ENCODE measurements around the gene FBLN5.

FBLN5 gene

GRCh38 chr14:91961297-91962220 lies 14.1 kb upstream of the FBLN5 start:
- no peak overlapping the region for H3K27ac Mint-ChIP-seq
- intact Hi-C loops (cut with micrococcal nuclease): no loop called here
- no peaks in the 10 kb centered on the region for H3K36me3 Mint-ChIP-seq (ENCODE audit: low read depth)
- peaks cover 2% of the 10 kb centered on the region for H3K27me3 Mint-ChIP-seq
- no peaks in the 10 kb centered on the region for H3K9me3 Mint-ChIP-seq
- H3K4me3 Mint-ChIP-seq: no peak overlapping the region
- H3K4me1 Mint-ChIP-seq (ENCODE audit: low read depth): no peaks in the 10 kb centered on the region

GRCh38 chr14:91957876-91958313 lies 10.4 kb upstream of the FBLN5 start:
- Mint-ChIP-seq H3K9me3 (no peaks in the 10 kb centered on the region), H3K27ac (no peak overlapping the region), H3K4me3 (no peak overlapping the region), H3K27me3 (peaks cover 2% of the 10 kb centered on the region), H3K36me3 (ENCODE audit: low read depth) (no peaks in the 10 kb centered on the region), H3K4me1 (ENCODE audit: low read depth) (no peaks in the 10 kb centered on the region)
- intact Hi-C loops (cut with micrococcal nuclease): no loop called here

GRCh38 chr14:91956616-91957015 lies 9.1 kb upstream of the FBLN5 start:
- no peaks in the 10 kb centered on the region for H3K9me3 Mint-ChIP-seq
- H3K4me1 Mint-ChIP-seq (ENCODE audit: low read depth): no peaks in the 10 kb centered on the region
- peaks cover 4% of the 10 kb centered on the region for H3K27me3 Mint-ChIP-seq
- H3K36me3 Mint-ChIP-seq (ENCODE audit: low read depth): no peaks in the 10 kb centered on the region
- intact Hi-C loops (cut with micrococcal nuclease): no loop called here
- no peak overlapping the region for H3K4me3 Mint-ChIP-seq
- H3K27ac Mint-ChIP-seq: no peak overlapping the region

- H3K4me3 Mint-ChIP-seq: no peak overlapping the region
- no peaks in the 10 kb centered on the region for H3K4me1 Mint-ChIP-seq (ENCODE audit: low read depth)
- peaks cover 4% of the 10 kb centered on the region for H3K27me3 Mint-ChIP-seq
- no peak overlapping the region for H3K27ac Mint-ChIP-seq
- no peaks in the 10 kb centered on the region for H3K9me3 Mint-ChIP-seq
- intact Hi-C loops (cut with micrococcal nuclease): no loop called here
- no peaks in the 10 kb centered on the region for H3K36me3 Mint-ChIP-seq (ENCODE audit: low read depth)
Measured at GRCh38 chr14:91955168-91955567, 7.7 kb upstream of the FBLN5 start.

- intact Hi-C loops (cut with micrococcal nuclease): no loop called here
- no peaks in the 10 kb centered on the region for H3K36me3 Mint-ChIP-seq (ENCODE audit: low read depth)
- no peaks in the 10 kb centered on the region for H3K9me3 Mint-ChIP-seq
- H3K27ac Mint-ChIP-seq: no peak overlapping the region
- no peaks in the 10 kb centered on the region for H3K4me1 Mint-ChIP-seq (ENCODE audit: low read depth)
- H3K27me3 Mint-ChIP-seq: peaks cover 8% of the 10 kb centered on the region
- H3K4me3 Mint-ChIP-seq: no peak overlapping the region
Measured at GRCh38 chr14:91953170-91953985, 5.9 kb upstream of the FBLN5 start.

- H3K9me3 Mint-ChIP-seq: no peaks in the 10 kb centered on the region
- peaks cover 26% of the 10 kb centered on the region for H3K27me3 Mint-ChIP-seq
- H3K4me1 Mint-ChIP-seq (ENCODE audit: low read depth): peaks cover 24% of the 10 kb centered on the region
- H3K27ac Mint-ChIP-seq: no peak overlapping the region
- H3K36me3 Mint-ChIP-seq (ENCODE audit: low read depth): no peaks in the 10 kb centered on the region
- H3K4me3 Mint-ChIP-seq: peak overlapping the region; percentile 80
- intact Hi-C loops (cut with micrococcal nuclease): no loop called here
Measured at GRCh38 chr14:91946622-91947474, 646 bp downstream of the FBLN5 start.

- H3K4me3 Mint-ChIP-seq: no peak overlapping the region
- intact Hi-C loops (cut with micrococcal nuclease): no loop called here
- H3K36me3 Mint-ChIP-seq (ENCODE audit: low read depth): no peaks in the 10 kb centered on the region
- peaks cover 24% of the 10 kb centered on the region for H3K27me3 Mint-ChIP-seq
- no peaks in the 10 kb centered on the region for H3K9me3 Mint-ChIP-seq
- H3K4me1 Mint-ChIP-seq (ENCODE audit: low read depth): peaks cover 30% of the 10 kb centered on the region
- H3K27ac Mint-ChIP-seq: no peak overlapping the region
Measured at GRCh38 chr14:91945751-91946621, 1.5 kb downstream of the FBLN5 start.

GRCh38 chr14:91942946-91943345 lies 4.5 kb downstream of the FBLN5 start:
- intact Hi-C loops (cut with micrococcal nuclease): no loop called here
- Mint-ChIP-seq H3K36me3 (ENCODE audit: low read depth) (no peaks in the 10 kb centered on the region), H3K9me3 (no peaks in the 10 kb centered on the region), H3K4me3 (no peak overlapping the region), H3K27me3 (peaks cover 16% of the 10 kb centered on the region), H3K27ac (no peak overlapping the region), H3K4me1 (ENCODE audit: low read depth) (peaks cover 30% of the 10 kb centered on the region)

GRCh38 chr14:91942128-91942527 lies 5.4 kb downstream of the FBLN5 start:
- H3K4me3 Mint-ChIP-seq: no peak overlapping the region
- H3K36me3 Mint-ChIP-seq (ENCODE audit: low read depth): no peaks in the 10 kb centered on the region
- no peak overlapping the region for H3K27ac Mint-ChIP-seq
- H3K9me3 Mint-ChIP-seq: no peaks in the 10 kb centered on the region
- H3K27me3 Mint-ChIP-seq: peaks cover 11% of the 10 kb centered on the region
- peaks cover 29% of the 10 kb centered on the region for H3K4me1 Mint-ChIP-seq (ENCODE audit: low read depth)
- intact Hi-C loops (cut with micrococcal nuclease): no loop called here

- H3K27me3 Mint-ChIP-seq: peaks cover 2% of the 10 kb centered on the region
- intact Hi-C loops (cut with micrococcal nuclease): no loop called here
- H3K4me1 Mint-ChIP-seq (ENCODE audit: low read depth): peaks cover 22% of the 10 kb centered on the region
- no peaks in the 10 kb centered on the region for H3K36me3 Mint-ChIP-seq (ENCODE audit: low read depth)
- H3K27ac Mint-ChIP-seq: no peak overlapping the region
- no peak overlapping the region for H3K4me3 Mint-ChIP-seq
- no peaks in the 10 kb centered on the region for H3K9me3 Mint-ChIP-seq
Measured at GRCh38 chr14:91940209-91940608, 7.3 kb downstream of the FBLN5 start.

- intact Hi-C loops (cut with micrococcal nuclease): no loop called here
- H3K4me1 Mint-ChIP-seq (ENCODE audit: low read depth): peaks cover 13% of the 10 kb centered on the region
- H3K4me3 Mint-ChIP-seq: no peak overlapping the region
- no peaks in the 10 kb centered on the region for H3K27me3 Mint-ChIP-seq
- no peaks in the 10 kb centered on the region for H3K36me3 Mint-ChIP-seq (ENCODE audit: low read depth)
- H3K27ac Mint-ChIP-seq: no peak overlapping the region
- no peaks in the 10 kb centered on the region for H3K9me3 Mint-ChIP-seq
Measured at GRCh38 chr14:91935586-91935985, 11.9 kb downstream of the FBLN5 start.

- H3K36me3 Mint-ChIP-seq (ENCODE audit: low read depth): no peaks in the 10 kb centered on the region
- H3K27ac Mint-ChIP-seq: no peak overlapping the region
- peaks cover 17% of the 10 kb centered on the region for H3K4me1 Mint-ChIP-seq (ENCODE audit: low read depth)
- H3K4me3 Mint-ChIP-seq: no peak overlapping the region
- no peaks in the 10 kb centered on the region for H3K27me3 Mint-ChIP-seq
- H3K9me3 Mint-ChIP-seq: no peaks in the 10 kb centered on the region
- intact Hi-C loops (cut with micrococcal nuclease): no loop called here
Measured at GRCh38 chr14:91934554-91935285, 12.8 kb downstream of the FBLN5 start.
